T-cell (primary cell): ENCODE data around the gene TLK1. TPM values are rescaled to one million over a fixed set of nuclear protein-coding genes. Genes with fewer than 3 reads are reported as not detected.
"Not testable (repeated sequence)": the region's sequence is repeated elsewhere in the genome, so short reads cannot be mapped to it uniquely, and the experiment has no call there.

Source experiments
- ATAC-seq, 4 experiments: fragments of 200-7000 bp in 3 of 4; fragments of 150-1000 bp in 1 of 4; cut with Tn5 transposase; replicated peaks in 1 of 4; 1 replicate in 3 of 4; 2 replicates in 1 of 4; pipeline ENCODE4 v1.10.0; 2021; ENCODE audit warnings: moderate library complexity in 3 of 4, mild to moderate bottlenecking in 2 of 4, moderate number of reproducible peaks in 1 of 4
- CTCF ChIA-PET, 2 donors: fragments of 300-600 bp; sonication (Branson Sonifier 250); formaldehyde crosslinking; loops; one replicate each; lab custom pipeline; 2022; ENCODE audit warnings: antibody characterized with exemption in 2 of 2; lab: Charles Lee
- POLR2A ChIA-PET, 2 donors: fragments of 300-600 bp; sonication (Branson Sonifier 250); formaldehyde crosslinking; loops; one replicate each; lab custom pipeline; 2022; ENCODE audit warnings: antibody characterized with exemption in 2 of 2; lab: Charles Lee
- DNase-seq, 35 experiments: peaks; one replicate each; pipeline versions ENCODE4 v3.0.0 to v3.0.0-alpha.2; 2013 to 2023
- H3K27ac ChIP-seq: one replicate; pipeline ENCODE4 v1.5.1; 2013; ENCODE audit warnings: low read length
- H3K27me3 ChIP-seq, 2 experiments: replicated peaks in 1 of 2; 1 replicate in 1 of 2; 2 replicates in 1 of 2; pipeline versions ENCODE4 v1.6.1 to v1.7.0; 2013; ENCODE audit warnings: low read length in 1 of 2, mixed read lengths in 1 of 2; ENCODE audit not compliant: control insufficient read depth in 2 of 2, insufficient read depth in 2 of 2; ENCODE audit errors: extremely low read depth in 1 of 2
- H3K36me3 ChIP-seq, 2 donors: 1 replicate in 1 of 2; 2 replicates in 1 of 2; pipeline versions ENCODE4 v1.6.1 to v1.7.0; 2013; ENCODE audit warnings: low read length in 1 of 2; ENCODE audit not compliant: control insufficient read depth in 2 of 2, insufficient read depth in 1 of 2; ENCODE audit errors: extremely low read depth in 1 of 2
- H3K4me1 ChIP-seq, 2 experiments: 1 replicate in 1 of 2; 2 replicates in 1 of 2; pipeline versions ENCODE4 v1.6.1 to v1.7.0; 2013; ENCODE audit warnings: low read length in 2 of 2, mixed read lengths in 1 of 2; ENCODE audit not compliant: insufficient read depth in 2 of 2, control insufficient read depth in 1 of 2; ENCODE audit errors: extremely low read depth in 1 of 2
- H3K4me3 ChIP-seq, 2 donors: 1 replicate in 1 of 2; 2 replicates in 1 of 2; pipeline versions ENCODE4 v1.5.1 to v1.7.0; 2013; ENCODE audit warnings: mild to moderate bottlenecking in 2 of 2, low read length in 1 of 2, moderate library complexity in 1 of 2; ENCODE audit not compliant: control insufficient read depth in 1 of 2; ENCODE audit errors: extremely low read depth in 1 of 2
- H3K9me3 ChIP-seq: 2 replicates; pipeline ENCODE4 v1.7.0; 2013
- H3K27ac Mint-ChIP-seq, 2 donors: one replicate each; pipeline ENCODE4 v1.8.0; 2020 to 2021; ENCODE audit warnings: mild to moderate bottlenecking in 2 of 2, mixed read lengths in 2 of 2
- H3K27me3 Mint-ChIP-seq, 2 donors: one replicate each; pipeline ENCODE4 v1.8.0; 2021 to 2022; ENCODE audit warnings: mixed read lengths in 2 of 2
- H3K36me3 Mint-ChIP-seq: one replicate; pipeline ENCODE4 v1.8.0; 2021; ENCODE audit warnings: mixed read lengths
- H3K4me1 Mint-ChIP-seq, 3 donors: one replicate each; pipeline ENCODE4 v1.8.0; 2020 to 2022; ENCODE audit warnings: mixed read lengths in 3 of 3, mild to moderate bottlenecking in 1 of 3
- H3K4me3 Mint-ChIP-seq, 3 donors: one replicate each; pipeline ENCODE4 v1.8.0; 2020 to 2022; ENCODE audit warnings: mild to moderate bottlenecking in 3 of 3, mixed read lengths in 3 of 3, moderate library complexity in 3 of 3
- H3K9me3 Mint-ChIP-seq, 3 donors: one replicate each; pipeline ENCODE4 v1.8.0; 2020 to 2022; ENCODE audit warnings: mixed read lengths in 3 of 3
- WGBS: methylation state at CpG from one replicate; pipeline ENCODE4 v1.1.5; 2013; ENCODE audit warnings: missing lambda C conversion rate; ENCODE audit not compliant: insufficient coverage; 5-methylcytosine and 5-hydroxymethylcytosine counted together
- total RNA-seq, 35 experiments: library from RNA in 6 of 35; stranded (reverse) in 6 of 35; fragments of 120-200 nt in 1 of 35; gene quantifications; one replicate each; pipeline versions ENCODE4 v1.2.1 to v1.2.4 and lab custom pipeline; 2013 to 2026

The TLK1 gene
- total RNA-seq, 5 donors from 2014 or later (not counting 1 experiment from before 2014, with no cell fraction given): 112 to 129 (median 120) TPM

- Histone ChIP-seq H3K4me1 (peaks cover 15 to 58% of the 10 kb centered on the region in 2 experiments), H3K4me3 (no peak overlapping the region), H3K36me3 (no peaks in the 10 kb centered on the region), H3K9me3 (no peaks in the 10 kb centered on the region), H3K27me3 (no peaks in the 10 kb centered on the region), H3K27ac (peak overlapping the region; percentile 0)
- Mint-ChIP-seq H3K36me3 (peaks cover 16% of the 10 kb centered on the region), H3K4me1 (peaks cover 75 to 80% (median 80%) of the 10 kb centered on the region in 3 donors), H3K9me3 (no peaks in the 10 kb centered on the region), H3K27ac (peak overlapping the region; percentile 90 to 96), H3K27me3 (no peaks in the 10 kb centered on the region), H3K4me3 (peak overlapping the region in 1 of 3 donors; percentile 70)
- POLR2A ChIA-PET: no interaction called here
- DNase-seq (no peak), ATAC-seq (no peak)
- CTCF ChIA-PET: no interaction called here
- no CpG with 5 or more reads among the region's 2 CpGs for WGBS
Measured at GRCh38 chr2:171083451-171083850, 77.2 kb downstream of the TLK1 start.

GRCh38 chr2:171081649-171082111, 79.0 kb downstream of the TLK1 start:
- no peaks in the 10 kb centered on the region for H3K27me3 Mint-ChIP-seq
- Histone ChIP-seq H3K27me3 (no peaks in the 10 kb centered on the region), H3K4me1 (peaks cover 9 to 40% of the 10 kb centered on the region in 2 experiments), H3K4me3 (no peak overlapping the region), H3K36me3 (peaks cover 0 to 7% of the 10 kb centered on the region in 2 donors), H3K9me3 (no peaks in the 10 kb centered on the region), H3K27ac (peak overlapping the region; percentile 39)
- H3K9me3 Mint-ChIP-seq: no peaks in the 10 kb centered on the region
- ATAC-seq: peak; percentile 61 to 77 (median 72)
- WGBS: no CpG with 5 or more reads among the region's 3 CpGs
- peaks cover 70 to 75% (median 75%) of the 10 kb centered on the region in 3 donors for H3K4me1 Mint-ChIP-seq
- POLR2A ChIA-PET: interaction anchor here in 1 of 2 donors (0.5 kb wide), 1 partner anchor 11 kb away, joined by 3 read pairs; no protein-coding TSS in a partner anchor
- peak overlapping the region; percentile 76 to 88 for H3K27ac Mint-ChIP-seq
- CTCF ChIA-PET: interaction anchor here (0.9 to 1.2 kb wide), 2 partner anchors 38 to 77 kb away, joined by 3 to 5 read pairs; no protein-coding TSS in a partner anchor
- H3K4me3 Mint-ChIP-seq: peak overlapping the region; percentile 3 to 53 (median 39)
- peaks cover 29% of the 10 kb centered on the region for H3K36me3 Mint-ChIP-seq
- DNase-seq: peak in 25 of 35 experiments; percentile 7 to 60 (median 25)

- Mint-ChIP-seq H3K27ac (peak overlapping the region; percentile 65 to 79), H3K27me3 (no peaks in the 10 kb centered on the region), H3K9me3 (no peaks in the 10 kb centered on the region), H3K4me1 (peaks cover 69 to 76% (median 73%) of the 10 kb centered on the region in 3 donors), H3K4me3 (no peak overlapping the region), H3K36me3 (peaks cover 39% of the 10 kb centered on the region)
- Histone ChIP-seq H3K36me3 (peaks cover 0 to 12% of the 10 kb centered on the region in 2 donors), H3K4me1 (peaks cover 6 to 36% of the 10 kb centered on the region in 2 experiments), H3K27ac (no peak overlapping the region), H3K9me3 (no peaks in the 10 kb centered on the region), H3K4me3 (no peak overlapping the region), H3K27me3 (no peaks in the 10 kb centered on the region)
- ChIA-PET CTCF (no interaction called here), POLR2A (no interaction called here)
- WGBS: 93% methylated on average over 4 of the region's 6 CpGs
- DNase-seq (no peak), ATAC-seq (no peak)
Measured at GRCh38 chr2:171080607-171081006, 80.1 kb downstream of the TLK1 start.

GRCh38 chr2:171076422-171076821, 84.3 kb downstream of the TLK1 start:
- not testable (repeated sequence) for ATAC-seq, H3K9me3 ChIP-seq, H3K4me3 ChIP-seq, H3K27ac ChIP-seq, DNase-seq, H3K9me3 Mint-ChIP-seq, H3K27ac Mint-ChIP-seq, H3K27me3 ChIP-seq, H3K4me1 ChIP-seq, H3K4me3 Mint-ChIP-seq, H3K27me3 Mint-ChIP-seq
- ChIA-PET CTCF (interaction anchor here in 1 of 2 donors (1.9 kb wide), 1 partner anchor 11 kb away, joined by 6 read pairs; no protein-coding TSS in a partner anchor), POLR2A (interaction anchor here in 1 of 2 donors (0.7 kb wide), 1 partner anchor 35 kb away, joined by 6 read pairs; no protein-coding TSS in a partner anchor)
- H3K36me3 ChIP-seq: peaks cover 0 to 16% of the 10 kb centered on the region in 2 donors
- 50% methylated on average over 3 of the region's 7 CpGs for WGBS
- Mint-ChIP-seq H3K4me1 (peaks cover 37 to 49% (median 40%) of the 10 kb centered on the region in 3 donors), H3K36me3 (peaks cover 46% of the 10 kb centered on the region)

DNA sequence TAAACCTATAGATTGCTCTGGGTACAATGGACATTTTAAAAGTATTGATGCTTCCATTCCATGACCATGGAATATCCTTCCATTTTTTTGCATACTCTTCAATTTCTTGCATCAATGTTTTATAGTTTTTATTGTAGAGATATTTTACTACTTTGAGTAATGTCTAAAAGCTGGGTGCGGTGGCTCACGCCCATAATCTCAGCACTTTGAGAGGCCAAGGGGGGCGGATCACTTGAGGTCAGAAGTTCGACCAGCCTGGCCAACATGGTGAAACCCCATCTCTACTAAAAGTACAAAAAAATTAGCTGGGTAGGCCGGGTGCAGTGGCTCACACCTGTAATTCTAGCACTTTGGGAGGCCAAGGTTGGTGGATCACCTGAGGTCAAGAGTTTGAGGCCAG, 88.5 kb downstream of the TLK1 start:
- ChIA-PET POLR2A (no interaction called here), CTCF (interaction anchor here in 1 of 2 donors (0.6 kb wide), 1 partner anchor 79 kb away, joined by 3 read pairs; no protein-coding TSS in a partner anchor)
- H3K27me3 ChIP-seq: no peaks in the 10 kb centered on the region
- peaks cover 0 to 11% of the 10 kb centered on the region in 2 donors for H3K36me3 ChIP-seq
- H3K27ac Mint-ChIP-seq: no peak overlapping the region
- H3K27ac ChIP-seq: no peak overlapping the region
- WGBS: no CpG with 5 or more reads among the region's 5 CpGs
- no peak overlapping the region for H3K4me3 Mint-ChIP-seq
- H3K4me3 ChIP-seq: no peak overlapping the region
- no peaks in the 10 kb centered on the region for H3K9me3 ChIP-seq
- H3K4me1 Mint-ChIP-seq: peaks cover 24 to 36% (median 27%) of the 10 kb centered on the region in 3 donors
- ATAC-seq (no peak), DNase-seq (no peak)
- H3K9me3 Mint-ChIP-seq: no peaks in the 10 kb centered on the region
- peaks cover 0 to 3% of the 10 kb centered on the region in 2 experiments for H3K4me1 ChIP-seq
- H3K36me3 Mint-ChIP-seq: peaks cover 48% of the 10 kb centered on the region
- H3K27me3 Mint-ChIP-seq: no peaks in the 10 kb centered on the region

GRCh38 chr2:171069286-171069956, 91.3 kb downstream of the TLK1 start:
- no peak overlapping the region for H3K4me3 Mint-ChIP-seq
- Histone ChIP-seq H3K27me3 (no peaks in the 10 kb centered on the region), H3K4me1 (no peaks in the 10 kb centered on the region), H3K27ac (no peak overlapping the region), H3K9me3 (no peaks in the 10 kb centered on the region), H3K36me3 (peaks cover 0 to 4% of the 10 kb centered on the region in 2 donors), H3K4me3 (no peak overlapping the region)
- DNase-seq (no peak), ATAC-seq (no peak)
- H3K4me1 Mint-ChIP-seq: peaks cover 16 to 30% (median 21%) of the 10 kb centered on the region in 3 donors
- 40% methylated on average over 1 of the region's 8 CpGs for WGBS
- ChIA-PET POLR2A (no interaction called here), CTCF (interaction anchor here in 1 of 2 donors (0.6 kb wide), 1 partner anchor 88 kb away, joined by 3 read pairs; no protein-coding TSS in a partner anchor)
- H3K27me3 Mint-ChIP-seq: no peaks in the 10 kb centered on the region
- H3K9me3 Mint-ChIP-seq: no peaks in the 10 kb centered on the region
- peaks cover 35% of the 10 kb centered on the region for H3K36me3 Mint-ChIP-seq
- H3K27ac Mint-ChIP-seq: no peak overlapping the region
